ENCODE results near the gene TAS2R40.

DNA sequence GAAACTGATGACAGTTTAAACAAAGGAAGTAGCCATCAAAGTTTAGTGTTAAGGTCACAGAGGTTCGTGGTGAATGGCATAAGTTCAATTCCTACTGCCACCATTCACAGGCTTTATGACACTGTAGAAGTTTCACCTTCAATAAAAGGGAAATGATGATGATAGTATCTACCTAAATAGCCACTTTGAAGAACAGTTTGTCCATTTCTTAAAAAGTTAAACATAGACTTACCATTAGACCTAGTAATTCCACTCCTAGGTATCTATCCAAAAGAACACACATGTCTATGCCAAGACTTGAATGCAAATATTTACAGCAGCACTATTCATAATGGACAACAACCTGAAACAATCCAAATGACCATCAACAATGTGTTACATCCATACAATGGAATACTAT, 22.5 kb downstream of the TAS2R40 start:
- TF ChIP-seq POLR2A (IDR thresholded peaks at IDR 0.05), result no peak
- no peak for TF ChIP-seq EP300 (IDR thresholded peaks at IDR 0.05)
- no peak for TF ChIP-seq POLR2AphosphoS5 (IDR thresholded peaks at IDR 0.05)

Data from gastroesophageal sphincter (tissue), 2 donors.